Breast epithelium (tissue), 4 donors: Measurements from ENCODE around the gene PYCR2. TPM values are rescaled to one million over a fixed set of nuclear protein-coding genes. Genes with fewer than 3 reads are reported as not detected.

ENCODE experiments used
- DNase-seq, 2 donors: peaks; one replicate each; pipeline ENCODE4 v3.0.0-alpha.2; 2019; ENCODE audit warnings: low spot score in 2 of 2
- H3K27ac ChIP-seq, 2 donors: fragments of 200-600 bp; sonication (generic) in 1 of 2; one replicate each; pipeline ENCODE4 v1.5.1; 2016 to 2019; ENCODE audit warnings: mild to moderate bottlenecking in 1 of 2
- H3K27me3 ChIP-seq, 2 donors: fragments of 200-600 bp; sonication (generic) in 1 of 2; one replicate each; pipeline versions ENCODE4 v1.5.1 to v1.6.0; 2017 to 2019; ENCODE audit warnings: control low read depth in 1 of 2, mild to moderate bottlenecking in 1 of 2
- H3K36me3 ChIP-seq: fragments of 200-600 bp; one replicate; pipeline ENCODE4 v1.5.1; 2019
- H3K4me1 ChIP-seq, 2 donors: fragments of 200-600 bp; sonication (generic); one replicate each; pipeline ENCODE4 v1.5.1; 2016 to 2019; ENCODE audit warnings: control low read depth in 1 of 2
- H3K4me3 ChIP-seq, 3 donors: fragments of 200-600 bp; sonication (generic); 1 replicate in 2 of 3; 2 replicates in 1 of 3; pipeline ENCODE4 v1.5.1; 2016 to 2019; ENCODE audit warnings: mild to moderate bottlenecking in 3 of 3, moderate library complexity in 2 of 3
- H3K9me3 ChIP-seq, 2 donors: fragments of 200-600 bp; sonication (generic) in 1 of 2; one replicate each; pipeline ENCODE4 v1.5.1; 2016 to 2019; ENCODE audit warnings: control low read depth in 1 of 2
- CTCF ChIP-seq, 3 donors: fragments of 450-650 bp; IDR thresholded peaks; one replicate each; pipeline ENCODE4 v1.5.1; 2016 to 2017; ENCODE audit warnings: antibody characterized with exemption in 3 of 3, mild to moderate bottlenecking in 3 of 3, moderate library complexity in 3 of 3
- POLR2A ChIP-seq: fragments of 450-650 bp; IDR thresholded peaks from one replicate; pipeline ENCODE4 v1.6.1; 2016; ENCODE audit warnings: antibody characterized with exemption, mild to moderate bottlenecking, moderate library complexity
- POLR2AphosphoS5 ChIP-seq, 3 donors: sonication (generic); formaldehyde crosslinking; IDR thresholded peaks; one replicate each; pipeline ENCODE4 v1.6.1; 2017; ENCODE audit warnings: antibody characterized with exemption in 3 of 3
- intact Hi-C: fragments of 100-400 bp; cut with DNase I; formaldehyde crosslinking; loops from one replicate; pipeline ENCODE4 v1.15.1; 2023; ENCODE audit warnings: low total_unique reads
- total RNA-seq, 3 donors: library from RNA; depleted of rRNA; stranded (reverse); fragments of >200 nt; gene quantifications; one replicate each; pipeline ENCODE4 v1.1.0, GENCODE V29; 2016

The PYCR2 gene
- total RNA-seq, 3 donors from 2014 or later = 40.2 to 49.3 (median 47.9) TPM

- Histone ChIP-seq H3K4me1 (peaks cover 4 to 18% of the 10 kb centered on the region in 2 donors), H3K9me3 (no peaks in the 10 kb centered on the region), H3K27me3 (no peaks in the 10 kb centered on the region), H3K27ac (peak overlapping the region; percentile 96 to 98), H3K4me3 (no peak overlapping the region), H3K36me3 (no peaks in the 10 kb centered on the region)
- intact Hi-C loops = no loop called here
- TF ChIP-seq CTCF (IDR thresholded peaks at IDR 0.05) (no peak), POLR2AphosphoS5 (IDR thresholded peaks at IDR 0.05) (no peak), POLR2A (no peak)
- no peak for DNase-seq
Measured at GRCh38 chr1:225876900-225877510, 47.0 kb downstream of the PYCR2 start.

- no peaks in the 10 kb centered on the region for H3K36me3 ChIP-seq
- no peak overlapping the region for H3K4me3 ChIP-seq
- peak overlapping the region; percentile 85 to 96 for H3K27ac ChIP-seq
- TF ChIP-seq CTCF (IDR thresholded peaks at IDR 0.05) = no peak
- TF ChIP-seq POLR2AphosphoS5 (IDR thresholded peaks at IDR 0.05) = peak in 1 of 3 donors; percentile 25
- no peak for TF ChIP-seq POLR2A
- peak; percentile 73 to 74 for DNase-seq
- H3K9me3 ChIP-seq = no peaks in the 10 kb centered on the region
- intact Hi-C loops = no loop called here
- H3K4me1 ChIP-seq = peaks cover 4 to 18% of the 10 kb centered on the region in 2 donors
- no peaks in the 10 kb centered on the region for H3K27me3 ChIP-seq
Measured at GRCh38 chr1:225875044-225875815, 48.8 kb downstream of the PYCR2 start.

DNA sequence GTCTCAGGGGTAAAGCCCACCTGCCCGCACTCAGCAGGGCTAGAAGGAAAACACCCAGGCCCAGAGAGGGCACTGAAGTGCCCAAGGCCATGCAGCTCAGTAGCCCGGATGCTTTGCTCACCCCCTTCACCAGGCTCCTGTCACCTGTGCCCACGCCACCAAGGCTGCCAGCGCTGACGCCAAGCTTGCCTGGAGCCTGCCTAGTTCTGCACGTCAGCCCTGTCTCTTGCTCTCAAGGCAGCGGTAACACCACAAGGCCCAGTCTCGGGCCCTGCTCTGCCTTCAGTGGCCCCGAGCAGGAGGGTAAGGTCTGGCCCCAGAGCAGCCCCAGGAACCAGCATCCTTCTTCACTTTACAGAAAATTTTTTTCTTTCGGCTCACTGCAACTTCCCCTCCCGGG, 49.6 kb downstream of the PYCR2 start:
- Histone ChIP-seq H3K36me3 (no peaks in the 10 kb centered on the region), H3K4me1 (peaks cover 4 to 18% of the 10 kb centered on the region in 2 donors), H3K9me3 (no peaks in the 10 kb centered on the region), H3K4me3 (no peak overlapping the region), H3K27ac (peak overlapping the region; percentile 85 to 96), H3K27me3 (no peaks in the 10 kb centered on the region)
- no peak for DNase-seq
- intact Hi-C loops = no loop called here
- TF ChIP-seq POLR2A (no peak), CTCF (IDR thresholded peaks at IDR 0.05) (no peak), POLR2AphosphoS5 (IDR thresholded peaks at IDR 0.05) (no peak)

DNA sequence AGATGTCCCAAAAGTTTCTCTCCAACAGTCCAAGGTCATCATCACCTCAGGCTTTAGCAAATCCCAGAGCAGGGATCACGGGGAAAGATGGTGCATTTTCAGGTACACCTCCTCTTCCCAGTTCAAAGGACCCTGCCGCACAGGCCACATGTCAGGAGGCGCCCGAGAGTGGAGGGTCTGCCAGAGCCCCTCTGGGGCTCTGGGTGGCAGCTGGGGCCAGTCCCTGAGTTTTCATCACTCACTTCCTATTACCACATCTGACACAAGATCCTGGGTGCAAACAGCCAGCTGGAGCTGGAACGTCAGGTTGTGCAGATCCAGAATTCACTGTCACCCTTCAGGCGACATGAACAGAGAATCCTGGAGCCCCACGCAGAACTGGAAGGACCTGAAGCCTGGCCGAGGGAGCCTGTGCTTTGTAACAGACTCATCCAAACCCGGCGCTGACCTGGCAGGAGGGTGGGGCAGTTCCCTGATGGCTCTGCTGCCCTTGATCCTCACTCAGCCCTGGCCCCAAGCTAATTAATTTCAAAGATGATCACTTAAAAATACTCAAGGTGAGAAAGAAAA, 50.7 kb downstream of the PYCR2 start:
- Histone ChIP-seq H3K36me3 (no peaks in the 10 kb centered on the region), H3K4me3 (no peak overlapping the region), H3K27ac (peak overlapping the region; percentile 3 to 96), H3K9me3 (no peaks in the 10 kb centered on the region), H3K27me3 (no peaks in the 10 kb centered on the region), H3K4me1 (peaks cover 0 to 15% of the 10 kb centered on the region in 2 donors)
- no peak for TF ChIP-seq POLR2A
- TF ChIP-seq CTCF (IDR thresholded peaks at IDR 0.05) = no peak
- no peak for TF ChIP-seq POLR2AphosphoS5 (IDR thresholded peaks at IDR 0.05)
- intact Hi-C loops = loop anchor here (1.0 kb wide), 1 partner anchor 35 kb away; no protein-coding TSS in a partner anchor
- DNase-seq = no peak

GRCh38 chr1:225872075-225872430, 52.0 kb downstream of the PYCR2 start:
- DNase-seq = no peak
- intact Hi-C loops = no loop called here
- H3K27ac ChIP-seq = peak overlapping the region in 1 of 2 donors; percentile 13
- H3K36me3 ChIP-seq = no peaks in the 10 kb centered on the region
- H3K4me3 ChIP-seq = no peak overlapping the region
- H3K27me3 ChIP-seq = no peaks in the 10 kb centered on the region
- TF ChIP-seq POLR2AphosphoS5 (IDR thresholded peaks at IDR 0.05) (no peak), POLR2A (no peak), CTCF (IDR thresholded peaks at IDR 0.05) (no peak)
- no peaks in the 10 kb centered on the region for H3K9me3 ChIP-seq
- peaks cover 0 to 4% of the 10 kb centered on the region in 2 donors for H3K4me1 ChIP-seq
